Measurements from ENCODE around the gene SRGAP2C. TPM values are rescaled to one million over a fixed set of nuclear protein-coding genes. Genes with fewer than 3 reads are reported as not detected.
"Not testable (repeated sequence)": the region's sequence is repeated elsewhere in the genome, so short reads cannot be mapped to it uniquely, and the experiment has no call there.

The SRGAP2C gene
- total and polyA plus RNA-seq, 2 donors (not counting 3 experiments of a cell fraction or from before 2014, with no cell fraction given) = 5.6 to 56.4 TPM

DNA sequence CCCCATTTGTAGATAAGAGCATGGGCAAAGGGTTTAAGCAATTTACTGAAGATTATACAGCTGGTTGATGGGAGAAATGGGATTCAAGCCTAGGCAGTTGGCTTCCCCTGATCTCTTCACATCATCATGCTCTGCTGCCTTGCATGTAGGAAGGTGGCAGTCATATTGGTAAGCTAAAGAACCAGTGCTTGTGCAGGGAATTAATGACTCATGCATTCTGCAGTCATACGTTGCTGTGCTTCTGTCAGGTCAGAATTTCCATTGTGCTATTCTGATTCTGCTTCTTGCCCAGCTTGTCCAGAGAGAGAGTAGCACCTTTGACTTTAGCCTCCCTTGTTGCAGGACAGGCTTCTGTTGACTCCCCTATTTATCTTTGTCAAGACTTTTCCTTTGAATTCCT is 153.2 kb downstream of the SRGAP2C start:
- H3K4me1 ChIP-seq (ENCODE audit: control insufficient read depth, extremely low read depth, insufficient read depth, low read length); H3K79me2 ChIP-seq (ENCODE audit: control insufficient read depth, insufficient read depth, low read length); H3K9me3 ChIP-seq (replicated peaks; ENCODE audit: control insufficient read depth, insufficient read depth, low read length); H3K27ac ChIP-seq (ENCODE audit: insufficient read depth, low read depth, low read length); H2AFZ ChIP-seq (ENCODE audit: low read depth, low read length); DNase-seq (ENCODE audit: low read depth, low spot score); intact Hi-C loops (cut with micrococcal nuclease); H3K36me3 ChIP-seq (ENCODE audit: control insufficient read depth in 2 of 2, extremely low read depth in 1 of 2, insufficient read depth in 2 of 2, low read length in 2 of 2); dilution Hi-C loops (cut with MboI; ENCODE audit: extremely low pct_ligation_motif_present, low sequenced_read_pairs); H4K20me1 ChIP-seq (replicated peaks; ENCODE audit: control insufficient read depth, extremely low read depth, insufficient read depth, low read length); FAIRE-seq; BruUV-seq (replicated peaks); H3K27me3 ChIP-seq (ENCODE audit: control insufficient read depth in 2 of 2, insufficient read depth in 2 of 2, low read length in 2 of 2); H3K4me3 ChIP-seq (replicated peaks in 1 of 3; ENCODE audit: insufficient read depth in 1 of 3, low read depth in 1 of 3, low read length in 3 of 3); POLR2A ChIA-PET; CTCF ChIA-PET; H3K9ac ChIP-seq (replicated peaks; ENCODE audit: extremely low read depth, insufficient read depth, low read length); H3K9me1 ChIP-seq (replicated peaks; ENCODE audit: control insufficient read depth, extremely low read depth, insufficient read depth, low read length); H3K4me2 ChIP-seq (ENCODE audit: insufficient read depth, low read length): not testable (repeated sequence)

- CTCF ChIA-PET; BruUV-seq (replicated peaks); dilution Hi-C loops (cut with MboI; ENCODE audit: extremely low pct_ligation_motif_present, low sequenced_read_pairs): not testable (repeated sequence)
These were observed 154.8 kb downstream of the SRGAP2C start for GRCh38 chr1:121339611-121340010.

DNA sequence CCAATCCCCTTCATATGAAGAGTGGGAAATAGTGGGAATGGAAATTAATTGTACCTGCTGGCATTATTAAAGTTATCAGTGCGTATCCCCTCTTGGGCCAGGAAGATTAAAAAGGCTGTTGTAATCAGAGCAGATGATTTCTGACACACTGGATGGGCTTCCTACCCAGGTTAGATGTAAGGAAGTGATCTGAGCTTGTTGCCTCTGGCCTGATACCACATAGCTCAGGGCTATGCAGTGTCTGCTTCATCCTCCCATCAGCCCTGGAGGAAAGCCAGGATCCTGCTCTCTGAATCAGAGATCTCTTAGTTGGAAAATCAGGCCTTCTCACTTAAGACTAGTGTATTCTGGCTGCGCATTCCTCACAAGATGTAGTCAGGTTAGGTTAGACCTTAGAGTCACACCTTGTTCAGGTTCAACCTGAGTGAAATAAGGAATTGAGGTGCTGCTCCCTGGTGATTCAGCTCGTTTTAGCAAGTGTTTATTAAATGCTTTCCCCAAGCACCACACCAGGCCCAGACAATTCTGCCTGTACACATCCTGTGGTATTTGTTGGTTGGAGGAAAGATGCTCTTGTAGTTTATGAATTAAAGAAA is 158.6 kb downstream of the SRGAP2C start:
- DNase-seq (ENCODE audit: low read depth, low spot score); FAIRE-seq; H3K9ac ChIP-seq (replicated peaks; ENCODE audit: extremely low read depth, insufficient read depth, low read length); H4K20me1 ChIP-seq (replicated peaks; ENCODE audit: control insufficient read depth, extremely low read depth, insufficient read depth, low read length); H3K4me1 ChIP-seq (ENCODE audit: control insufficient read depth, extremely low read depth, insufficient read depth, low read length); H3K27ac ChIP-seq (ENCODE audit: insufficient read depth, low read depth, low read length); H3K9me1 ChIP-seq (replicated peaks; ENCODE audit: control insufficient read depth, extremely low read depth, insufficient read depth, low read length); H3K36me3 ChIP-seq (ENCODE audit: control insufficient read depth in 2 of 2, extremely low read depth in 1 of 2, insufficient read depth in 2 of 2, low read length in 2 of 2); dilution Hi-C loops (cut with MboI; ENCODE audit: extremely low pct_ligation_motif_present, low sequenced_read_pairs); H3K4me3 ChIP-seq (replicated peaks in 1 of 3; ENCODE audit: insufficient read depth in 1 of 3, low read depth in 1 of 3, low read length in 3 of 3); H2AFZ ChIP-seq (ENCODE audit: low read depth, low read length); H3K4me2 ChIP-seq (ENCODE audit: insufficient read depth, low read length); H3K79me2 ChIP-seq (ENCODE audit: control insufficient read depth, insufficient read depth, low read length); intact Hi-C loops (cut with micrococcal nuclease); H3K9me3 ChIP-seq (replicated peaks; ENCODE audit: control insufficient read depth, insufficient read depth, low read length); BruUV-seq (replicated peaks); POLR2A ChIA-PET; H3K27me3 ChIP-seq (ENCODE audit: control insufficient read depth in 2 of 2, insufficient read depth in 2 of 2, low read length in 2 of 2); CTCF ChIA-PET: not testable (repeated sequence)

More at GRCh38 chr1:121339611-121340010, 154.8 kb downstream of the SRGAP2C start:
- H3K4me1 ChIP-seq (ENCODE audit: control insufficient read depth, extremely low read depth, insufficient read depth, low read length); H3K27ac ChIP-seq (ENCODE audit: insufficient read depth, low read depth, low read length); H3K79me2 ChIP-seq (ENCODE audit: control insufficient read depth, insufficient read depth, low read length); DNase-seq (ENCODE audit: low read depth, low spot score); H3K4me3 ChIP-seq (replicated peaks in 1 of 3; ENCODE audit: insufficient read depth in 1 of 3, low read depth in 1 of 3, low read length in 3 of 3); H3K9ac ChIP-seq (replicated peaks; ENCODE audit: extremely low read depth, insufficient read depth, low read length); H3K27me3 ChIP-seq (ENCODE audit: control insufficient read depth in 2 of 2, insufficient read depth in 2 of 2, low read length in 2 of 2); H3K4me2 ChIP-seq (ENCODE audit: insufficient read depth, low read length); H3K36me3 ChIP-seq (ENCODE audit: control insufficient read depth in 2 of 2, extremely low read depth in 1 of 2, insufficient read depth in 2 of 2, low read length in 2 of 2); FAIRE-seq; H3K9me3 ChIP-seq (replicated peaks; ENCODE audit: control insufficient read depth, insufficient read depth, low read length); POLR2A ChIA-PET; H4K20me1 ChIP-seq (replicated peaks; ENCODE audit: control insufficient read depth, extremely low read depth, insufficient read depth, low read length); intact Hi-C loops (cut with micrococcal nuclease); H3K9me1 ChIP-seq (replicated peaks; ENCODE audit: control insufficient read depth, extremely low read depth, insufficient read depth, low read length); H2AFZ ChIP-seq (ENCODE audit: low read depth, low read length): not testable (repeated sequence)

- H3K9ac ChIP-seq (replicated peaks; ENCODE audit: extremely low read depth, insufficient read depth, low read length); H3K4me3 ChIP-seq (replicated peaks in 1 of 3; ENCODE audit: insufficient read depth in 1 of 3, low read depth in 1 of 3, low read length in 3 of 3); CTCF ChIA-PET; H3K27me3 ChIP-seq (ENCODE audit: control insufficient read depth in 2 of 2, insufficient read depth in 2 of 2, low read length in 2 of 2); H3K79me2 ChIP-seq (ENCODE audit: control insufficient read depth, insufficient read depth, low read length); H3K4me1 ChIP-seq (ENCODE audit: control insufficient read depth, extremely low read depth, insufficient read depth, low read length); H2AFZ ChIP-seq (ENCODE audit: low read depth, low read length); H3K36me3 ChIP-seq (ENCODE audit: control insufficient read depth in 2 of 2, extremely low read depth in 1 of 2, insufficient read depth in 2 of 2, low read length in 2 of 2); H3K4me2 ChIP-seq (ENCODE audit: insufficient read depth, low read length); dilution Hi-C loops (cut with MboI; ENCODE audit: extremely low pct_ligation_motif_present, low sequenced_read_pairs); POLR2A ChIA-PET; H3K9me3 ChIP-seq (replicated peaks; ENCODE audit: control insufficient read depth, insufficient read depth, low read length); intact Hi-C loops (cut with micrococcal nuclease); H3K9me1 ChIP-seq (replicated peaks; ENCODE audit: control insufficient read depth, extremely low read depth, insufficient read depth, low read length); BruUV-seq (replicated peaks); H3K27ac ChIP-seq (ENCODE audit: insufficient read depth, low read depth, low read length); FAIRE-seq; H4K20me1 ChIP-seq (replicated peaks; ENCODE audit: control insufficient read depth, extremely low read depth, insufficient read depth, low read length); DNase-seq (ENCODE audit: low read depth, low spot score): not testable (repeated sequence)
These were observed 159.6 kb downstream of the SRGAP2C start for GRCh38 chr1:121344355-121344754.
